Ishikawa (cell line): Measurements from ENCODE around the gene CEP112.

Experiments
- CEBPB ChIP-seq: IDR thresholded peaks from 2 replicates; pipeline ENCODE4 v1.6.1; 2012
- CREB1 ChIP-seq: IDR thresholded peaks from 2 replicates; pipeline ENCODE4 v1.6.1; 2012; ENCODE audit warnings: low read depth
- EGR1 ChIP-seq: IDR thresholded peaks from 2 replicates; pipeline ENCODE4 v1.6.1; 2012
- EP300 ChIP-seq: IDR thresholded peaks from 2 replicates; pipeline ENCODE4 v1.6.1; 2012; ENCODE audit warnings: borderline replicate concordance
- FOXM1 ChIP-seq: IDR thresholded peaks from 2 replicates; pipeline ENCODE4 v1.6.1; 2012; ENCODE audit warnings: low read depth, borderline replicate concordance
- MAX ChIP-seq: IDR thresholded peaks from 2 replicates; pipeline ENCODE4 v1.6.1; 2012
- NFIC ChIP-seq: IDR thresholded peaks from 2 replicates; pipeline ENCODE4 v1.6.1; 2012
- RAD21 ChIP-seq: IDR thresholded peaks from 2 replicates; pipeline ENCODE4 v1.6.1; 2012; ENCODE audit warnings: low read depth
- TAF1 ChIP-seq: IDR thresholded peaks from 2 replicates; pipeline ENCODE4 v1.6.1; 2012; ENCODE audit warnings: low read depth, mild to moderate bottlenecking
- TCF12 ChIP-seq: IDR thresholded peaks from 2 replicates; pipeline ENCODE4 v1.6.1; 2012; ENCODE audit warnings: low read depth
- TEAD4 ChIP-seq: IDR thresholded peaks from 2 replicates; pipeline ENCODE4 v1.6.1; 2012
- USF1 ChIP-seq: IDR thresholded peaks from 2 replicates; pipeline ENCODE4 v1.6.1; 2012
- YY1 ChIP-seq: IDR thresholded peaks from 2 replicates; pipeline ENCODE4 v1.6.1; 2012; ENCODE audit warnings: low read depth
- ZBTB7A ChIP-seq: IDR thresholded peaks from 2 replicates; pipeline ENCODE4 v1.6.1; 2012; ENCODE audit warnings: low read depth
- TF ChIP-seq, protein P1 (sequence below): IDR thresholded peaks from 2 replicates; pipeline ENCODE4 v1.6.1; 2012; ENCODE audit warnings: low read depth, mild to moderate bottlenecking

CEP112 gene

DNA sequence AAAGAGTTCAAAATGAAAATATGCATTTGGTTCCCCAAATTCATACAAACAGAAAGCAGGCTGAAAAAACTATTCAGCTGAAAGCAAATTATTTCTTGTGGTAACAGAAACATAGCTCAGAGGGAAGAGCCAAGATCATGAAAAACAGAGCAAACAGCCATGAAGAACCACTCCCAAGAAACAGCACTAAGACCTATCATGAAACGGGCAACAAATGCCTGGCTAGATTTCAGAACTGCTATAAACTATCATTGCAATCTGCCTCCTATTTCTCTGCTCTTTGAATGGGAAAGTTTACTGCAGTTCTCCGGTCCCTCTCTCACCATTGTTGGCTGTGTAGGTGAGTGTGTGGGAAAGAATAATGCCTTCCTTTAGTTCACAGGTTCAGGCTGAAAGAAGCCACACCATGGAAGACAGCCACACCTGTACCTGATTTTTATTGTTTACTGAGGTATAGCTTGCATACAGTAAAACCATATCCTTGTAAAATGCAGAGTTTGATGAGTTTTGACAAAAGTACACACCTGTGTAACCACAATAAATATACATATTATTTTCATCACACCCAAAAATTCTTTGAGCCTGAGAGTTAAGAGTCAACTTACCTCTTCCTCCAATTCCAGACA is 48.2 kb downstream of the CEP112 start:
- TF ChIP-seq, protein P1, sequence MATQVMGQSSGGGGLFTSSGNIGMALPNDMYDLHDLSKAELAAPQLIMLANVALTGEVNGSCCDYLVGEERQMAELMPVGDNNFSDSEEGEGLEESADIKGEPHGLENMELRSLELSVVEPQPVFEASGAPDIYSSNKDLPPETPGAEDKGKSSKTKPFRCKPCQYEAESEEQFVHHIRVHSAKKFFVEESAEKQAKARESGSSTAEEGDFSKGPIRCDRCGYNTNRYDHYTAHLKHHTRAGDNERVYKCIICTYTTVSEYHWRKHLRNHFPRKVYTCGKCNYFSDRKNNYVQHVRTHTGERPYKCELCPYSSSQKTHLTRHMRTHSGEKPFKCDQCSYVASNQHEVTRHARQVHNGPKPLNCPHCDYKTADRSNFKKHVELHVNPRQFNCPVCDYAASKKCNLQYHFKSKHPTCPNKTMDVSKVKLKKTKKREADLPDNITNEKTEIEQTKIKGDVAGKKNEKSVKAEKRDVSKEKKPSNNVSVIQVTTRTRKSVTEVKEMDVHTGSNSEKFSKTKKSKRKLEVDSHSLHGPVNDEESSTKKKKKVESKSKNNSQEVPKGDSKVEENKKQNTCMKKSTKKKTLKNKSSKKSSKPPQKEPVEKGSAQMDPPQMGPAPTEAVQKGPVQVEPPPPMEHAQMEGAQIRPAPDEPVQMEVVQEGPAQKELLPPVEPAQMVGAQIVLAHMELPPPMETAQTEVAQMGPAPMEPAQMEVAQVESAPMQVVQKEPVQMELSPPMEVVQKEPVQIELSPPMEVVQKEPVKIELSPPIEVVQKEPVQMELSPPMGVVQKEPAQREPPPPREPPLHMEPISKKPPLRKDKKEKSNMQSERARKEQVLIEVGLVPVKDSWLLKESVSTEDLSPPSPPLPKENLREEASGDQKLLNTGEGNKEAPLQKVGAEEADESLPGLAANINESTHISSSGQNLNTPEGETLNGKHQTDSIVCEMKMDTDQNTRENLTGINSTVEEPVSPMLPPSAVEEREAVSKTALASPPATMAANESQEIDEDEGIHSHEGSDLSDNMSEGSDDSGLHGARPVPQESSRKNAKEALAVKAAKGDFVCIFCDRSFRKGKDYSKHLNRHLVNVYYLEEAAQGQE = no peak

DNA sequence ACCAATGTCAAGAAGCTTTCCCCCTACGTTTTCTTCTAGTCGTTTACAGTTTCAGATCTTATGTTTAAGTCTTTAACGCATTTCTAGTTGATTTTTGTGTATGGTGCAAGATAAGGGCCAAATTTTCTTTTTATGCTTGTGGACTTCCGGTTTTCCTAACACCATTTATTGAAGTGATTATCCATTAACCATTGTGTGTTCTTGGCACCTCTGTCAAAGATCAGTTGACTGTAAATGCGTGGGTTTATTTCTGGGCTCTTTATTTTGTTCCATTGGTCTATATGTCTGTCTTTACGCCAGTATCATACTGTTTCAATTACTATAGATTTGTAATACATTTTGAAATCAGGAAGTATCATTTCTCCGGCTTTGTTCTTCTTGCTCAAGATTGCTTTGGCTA is 49.5 kb downstream of the CEP112 start:
- TF ChIP-seq TCF12 = no peak
- TF ChIP-seq EP300 = no peak
- TF ChIP-seq YY1 = no peak
- TF ChIP-seq, protein P1 = no peak
- TF ChIP-seq ZBTB7A = no peak
- no peak for TF ChIP-seq NFIC
- TF ChIP-seq CEBPB = no peak
- TF ChIP-seq CREB1 = no peak

GRCh38 chr17:66138120-66138519 is 53.8 kb downstream of the CEP112 start:
- TF ChIP-seq CREB1 = no peak
- TF ChIP-seq TCF12 = no peak
- no peak for TF ChIP-seq ZBTB7A
- TF ChIP-seq RAD21 = no peak
- TF ChIP-seq, protein P1 = no peak
- no peak for TF ChIP-seq YY1
- no peak for TF ChIP-seq EP300
- TF ChIP-seq TEAD4 = no peak
- TF ChIP-seq USF1 = no peak
- no peak for TF ChIP-seq NFIC
- TF ChIP-seq FOXM1 = no peak
- no peak for TF ChIP-seq EGR1
- no peak for TF ChIP-seq CEBPB
- no peak for TF ChIP-seq MAX

DNA sequence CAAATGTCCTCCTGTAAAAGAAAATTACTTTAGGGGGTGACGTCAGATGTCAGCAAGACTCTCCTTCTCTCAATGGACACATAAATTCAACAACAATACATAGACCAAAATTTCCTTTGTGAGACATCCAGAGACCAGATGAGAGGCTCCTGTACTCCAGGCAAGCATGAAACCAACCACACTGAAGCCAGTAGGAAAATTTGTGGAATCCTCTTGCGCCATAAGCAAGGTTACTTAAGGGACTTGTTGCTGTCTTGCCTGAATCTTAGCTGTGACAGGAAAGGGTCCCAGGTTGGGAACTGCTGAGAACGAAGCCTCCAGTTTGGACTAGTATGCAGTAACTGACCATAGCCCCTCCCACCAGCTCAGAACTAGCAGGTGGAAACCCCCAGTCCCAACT is 56.0 kb downstream of the CEP112 start:
- TF ChIP-seq TCF12 (no peak), CREB1 (no peak), MAX (no peak), EGR1 (no peak), EP300 (no peak), YY1 (no peak), FOXM1 (no peak), USF1 (no peak), ZBTB7A (no peak), RAD21 (no peak), TAF1 (no peak)

DNA sequence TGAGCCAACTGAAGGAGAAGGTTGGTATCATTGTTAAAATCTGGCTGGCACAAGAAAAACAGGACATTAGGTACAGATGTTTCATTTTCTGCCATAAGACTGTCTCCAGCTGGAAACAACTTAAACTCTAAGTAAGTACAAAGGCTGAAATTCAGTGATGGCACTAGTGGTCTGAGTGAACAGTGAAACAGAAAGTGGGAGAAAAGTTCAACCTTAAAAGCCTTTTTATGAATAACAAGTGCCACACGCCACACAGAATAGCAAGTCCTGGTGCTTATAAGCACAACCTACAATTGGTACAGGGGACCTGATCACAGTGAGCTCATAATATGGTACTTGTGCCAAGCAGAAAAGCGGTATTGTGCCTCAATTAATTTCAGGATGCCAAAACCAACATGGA is 56.7 kb downstream of the CEP112 start:
- no peak for TF ChIP-seq RAD21
- no peak for TF ChIP-seq TAF1
- no peak for TF ChIP-seq USF1
- no peak for TF ChIP-seq FOXM1
- no peak for TF ChIP-seq CEBPB
- no peak for TF ChIP-seq TCF12
- no peak for TF ChIP-seq EP300
- TF ChIP-seq, protein P1 = no peak
- TF ChIP-seq CREB1 = no peak
- TF ChIP-seq MAX = no peak
- TF ChIP-seq NFIC = no peak
